HG02798 (cell line): Measurements from ENCODE around the gene ALDH1B1.
"Not testable (repeated sequence)": the region's sequence is repeated elsewhere in the genome, so short reads cannot be mapped to it uniquely, and the experiment has no call there.

Experiments used
- ATAC-seq: cut with Tn5 transposase; IDR thresholded peaks from one replicate; pipeline ENCODE4 v1.9.1; 2021; ENCODE audit warnings: mild to moderate bottlenecking; ENCODE audit not compliant: unreplicated experiment, poor library complexity

Gene ALDH1B1

GRCh38 chr9:38385896-38386295, 6.6 kb upstream of the ALDH1B1 start:
- ATAC-seq: no peak

- ATAC-seq: no peak
Measured at GRCh38 chr9:38386319-38386895, 6.1 kb upstream of the ALDH1B1 start.

- ATAC-seq: no peak
Measured at GRCh38 chr9:38387066-38387465, 5.4 kb upstream of the ALDH1B1 start.

GRCh38 chr9:38387751-38388150, 4.8 kb upstream of the ALDH1B1 start:
- ATAC-seq: no peak

- no peak for ATAC-seq
Measured at GRCh38 chr9:38388283-38389223, 3.9 kb upstream of the ALDH1B1 start.

GRCh38 chr9:38389313-38389712, 3.2 kb upstream of the ALDH1B1 start:
- no peak for ATAC-seq

GRCh38 chr9:38390442-38390841, 2.1 kb upstream of the ALDH1B1 start:
- ATAC-seq: no peak

GRCh38 chr9:38390851-38391250, 1.7 kb upstream of the ALDH1B1 start:
- no peak for ATAC-seq

GRCh38 chr9:38391278-38392118, 1.0 kb upstream of the ALDH1B1 start:
- no peak for ATAC-seq

GRCh38 chr9:38393128-38393796, 760 bp downstream of the ALDH1B1 start:
- ATAC-seq: no peak

GRCh38 chr9:38394416-38394815, 1.9 kb downstream of the ALDH1B1 start:
- ATAC-seq: no peak

GRCh38 chr9:38395653-38396370, 3.3 kb downstream of the ALDH1B1 start:
- no peak for ATAC-seq

- no peak for ATAC-seq
Measured at GRCh38 chr9:38396371-38396671, 3.8 kb downstream of the ALDH1B1 start.

GRCh38 chr9:38399191-38399590, 6.7 kb downstream of the ALDH1B1 start:
- not testable (repeated sequence) for ATAC-seq

GRCh38 chr9:38401994-38402393, 9.5 kb downstream of the ALDH1B1 start:
- ATAC-seq: no peak

GRCh38 chr9:38404314-38404713, 11.8 kb downstream of the ALDH1B1 start:
- no peak for ATAC-seq

- ATAC-seq: no peak
Measured at GRCh38 chr9:38405785-38406184, 13.3 kb downstream of the ALDH1B1 start.

GRCh38 chr9:38406476-38407186, 14.1 kb downstream of the ALDH1B1 start:
- no peak for ATAC-seq

GRCh38 chr9:38408719-38409118, 16.2 kb downstream of the ALDH1B1 start:
- ATAC-seq: peak; percentile 70
